ENCODE measurements around the gene TTLL5. TPM values are rescaled to one million over a fixed set of nuclear protein-coding genes. Genes with fewer than 3 reads are reported as not detected.

Gene TTLL5
- total and polyA plus RNA-seq, 2 donors = 16.1 to 46.4 TPM

DNA sequence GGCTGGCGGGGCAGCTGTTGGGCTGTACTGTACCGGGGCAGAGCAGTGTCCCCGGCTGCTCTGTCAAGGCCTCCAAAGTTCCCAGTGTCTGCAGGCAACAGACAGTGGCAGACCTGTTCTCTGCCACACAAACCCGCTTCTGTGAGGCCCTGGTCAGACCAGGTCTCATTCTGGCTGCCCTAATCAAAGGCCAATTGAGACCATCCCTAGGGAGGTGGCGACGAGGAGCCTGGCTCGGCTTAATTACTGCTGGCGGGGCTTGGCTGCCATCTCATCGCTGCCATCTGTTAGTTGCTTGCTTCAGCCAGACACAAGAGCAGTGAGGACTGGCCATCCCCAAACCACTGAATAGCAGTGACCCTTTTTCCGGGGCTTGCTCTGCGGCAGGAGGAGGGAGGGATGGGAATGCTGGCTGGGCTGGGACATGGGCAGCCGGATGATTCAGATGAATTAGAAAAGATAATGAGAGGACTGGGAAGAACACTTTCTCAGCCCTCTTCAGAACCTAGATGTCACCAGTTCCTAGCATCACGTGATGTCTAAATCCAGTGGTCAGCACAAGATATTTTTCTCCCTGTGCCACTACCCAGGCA is 24.9 kb upstream of the TTLL5 start:
- H3K36me3 ChIP-seq (ENCODE audit: insufficient read depth) = no peaks in the 10 kb centered on the region
- WGBS = 61% methylated on average over 13 of the region's 13 CpGs
- no peak overlapping the region for H3K27ac ChIP-seq (ENCODE audit: low read depth)
- H3K4me1 ChIP-seq (ENCODE audit: insufficient read depth) = no peaks in the 10 kb centered on the region
- DNase-seq (ENCODE audit: extremely low spot score) = no peak
- no peak overlapping the region for H3K4me3 ChIP-seq (ENCODE audit: low read depth, low read length)

DNA sequence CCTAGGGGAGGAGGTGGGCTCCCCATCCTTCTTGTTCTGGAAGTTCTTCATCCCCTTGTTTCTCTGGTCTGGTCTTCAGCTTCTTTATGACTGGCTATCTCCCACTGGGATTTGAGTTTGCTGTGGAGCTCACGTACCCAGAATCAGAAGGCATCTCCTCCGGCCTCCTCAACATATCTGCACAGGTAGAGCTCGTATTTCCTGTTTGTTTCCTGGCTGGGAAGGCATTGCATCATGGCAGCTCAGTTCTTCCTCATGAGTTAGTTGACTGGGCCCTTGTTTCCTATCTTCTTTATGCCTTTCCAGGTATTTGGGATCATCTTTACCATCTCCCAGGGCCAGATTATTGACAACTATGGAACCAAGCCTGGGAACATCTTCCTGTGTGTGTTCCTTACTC is 20.2 kb upstream of the TTLL5 start:
- DNase-seq (ENCODE audit: extremely low spot score) = no peak
- 76% methylated on average over 3 of the region's 3 CpGs for whole genome bisulfite sequencing
- H3K27ac ChIP-seq (ENCODE audit: low read depth) = no peak overlapping the region
- no peak overlapping the region for H3K4me3 ChIP-seq (ENCODE audit: low read depth, low read length)
- H3K36me3 ChIP-seq (ENCODE audit: insufficient read depth) = no peaks in the 10 kb centered on the region
- no peaks in the 10 kb centered on the region for H3K4me1 ChIP-seq (ENCODE audit: insufficient read depth)

DNA sequence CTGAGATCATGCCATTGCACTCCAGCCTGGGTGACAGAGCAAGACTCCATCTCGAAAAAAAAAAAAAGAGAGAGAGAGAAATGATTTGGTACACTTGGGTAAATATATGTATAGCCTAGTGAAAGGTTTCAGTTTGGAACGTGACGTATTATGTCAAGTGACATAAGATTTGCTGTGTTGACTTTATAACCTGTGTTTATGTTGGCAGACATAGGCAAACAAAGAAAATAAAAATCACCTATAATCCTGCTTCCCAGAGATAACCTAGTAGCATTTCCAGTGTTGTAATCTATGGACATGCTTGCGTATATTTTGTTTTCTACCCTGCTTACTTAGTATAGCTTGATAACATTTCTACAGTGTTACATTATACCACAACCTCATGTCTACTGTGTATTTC is 17.1 kb upstream of the TTLL5 start:
- WGBS = 62% methylated on average over 4 of the region's 4 CpGs
- no peak for DNase-seq (ENCODE audit: extremely low spot score)
- peaks cover 1% of the 10 kb centered on the region for H3K36me3 ChIP-seq (ENCODE audit: insufficient read depth)

DNA sequence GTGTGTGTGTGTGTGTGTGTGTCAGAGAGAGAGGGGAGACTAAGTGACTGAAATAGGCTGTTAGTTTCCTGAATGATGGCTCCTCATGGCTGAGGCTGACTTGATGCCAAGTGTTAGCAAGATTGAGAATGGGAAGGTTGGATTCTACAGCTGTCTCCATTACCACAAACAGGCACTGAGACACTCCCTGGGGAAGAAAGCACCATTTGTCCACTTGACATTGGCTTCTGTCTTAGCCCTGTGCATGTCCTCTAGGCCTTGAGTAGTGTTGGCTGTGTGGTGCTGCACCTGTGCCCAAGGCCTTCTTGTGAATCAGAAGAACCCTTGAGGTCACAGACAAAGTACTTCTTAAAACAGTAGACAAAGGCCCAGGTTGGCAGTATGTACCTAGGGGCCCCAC is 16.0 kb upstream of the TTLL5 start:
- DNase-seq (ENCODE audit: extremely low spot score) = no peak
- H3K4me3 ChIP-seq (ENCODE audit: low read depth, low read length) = no peak overlapping the region
- no peak overlapping the region for H3K27ac ChIP-seq (ENCODE audit: low read depth)
- no peaks in the 10 kb centered on the region for H3K4me1 ChIP-seq (ENCODE audit: insufficient read depth)
- H3K36me3 ChIP-seq (ENCODE audit: insufficient read depth) = peaks cover 1% of the 10 kb centered on the region

More for the DNA sequence above, 17.1 kb upstream of the TTLL5 start:
- H3K27ac ChIP-seq (ENCODE audit: low read depth) = no peak overlapping the region
- no peak overlapping the region for H3K4me3 ChIP-seq (ENCODE audit: low read depth, low read length)
- H3K4me1 ChIP-seq (ENCODE audit: insufficient read depth) = no peaks in the 10 kb centered on the region

DNA sequence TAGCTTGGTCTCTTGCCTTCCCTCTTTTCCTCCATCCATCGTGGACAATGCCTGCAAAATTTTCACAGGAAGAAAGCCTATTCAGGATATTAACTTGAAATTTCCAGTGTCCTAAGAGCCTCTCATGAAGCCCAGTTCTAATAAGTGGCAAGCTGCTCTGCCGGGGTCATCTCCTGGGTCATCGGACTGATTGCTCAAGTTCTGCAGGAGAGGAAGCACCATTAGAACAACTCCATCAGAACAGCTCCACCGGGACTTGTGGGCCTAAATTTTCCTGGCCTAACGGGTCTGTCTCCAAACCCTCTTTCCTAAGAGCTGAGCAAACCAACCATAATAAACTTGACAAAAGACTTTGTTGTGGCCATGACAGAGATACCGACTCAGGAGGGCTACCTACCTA is 14.3 kb upstream of the TTLL5 start:
- no peak for DNase-seq (ENCODE audit: extremely low spot score)
- WGBS = 88% methylated on average over 6 of the region's 6 CpGs
- Histone ChIP-seq H3K4me1 (ENCODE audit: insufficient read depth) (no peaks in the 10 kb centered on the region), H3K4me3 (ENCODE audit: low read depth, low read length) (no peak overlapping the region), H3K27ac (ENCODE audit: low read depth) (no peak overlapping the region), H3K36me3 (ENCODE audit: insufficient read depth) (peaks cover 6% of the 10 kb centered on the region)

DNA sequence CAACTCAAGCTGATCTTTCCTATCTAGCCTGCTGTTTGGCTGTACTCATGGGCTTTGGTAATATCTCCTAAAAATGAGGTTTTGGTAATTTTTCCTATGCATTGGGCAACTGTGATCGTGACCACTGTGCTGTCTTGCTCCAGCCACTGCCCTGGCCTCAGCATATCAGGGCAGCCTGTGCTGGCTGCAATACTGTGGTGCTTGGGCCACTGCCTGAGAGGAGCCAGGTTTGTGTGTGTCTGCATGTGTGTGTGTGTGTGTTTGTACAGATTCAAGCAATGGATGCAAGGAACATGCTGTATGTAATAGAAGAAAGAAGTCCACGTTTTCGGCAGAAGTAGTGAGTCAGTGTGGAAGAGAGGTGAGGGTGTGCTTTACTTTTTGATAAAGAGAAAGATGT is 13.4 kb upstream of the TTLL5 start:
- WGBS = 82% methylated on average over 3 of the region's 3 CpGs
- H3K4me3 ChIP-seq (ENCODE audit: low read depth, low read length) = no peak overlapping the region
- DNase-seq (ENCODE audit: extremely low spot score) = no peak
- no peak overlapping the region for H3K27ac ChIP-seq (ENCODE audit: low read depth)
- H3K4me1 ChIP-seq (ENCODE audit: insufficient read depth) = no peaks in the 10 kb centered on the region
- peaks cover 6% of the 10 kb centered on the region for H3K36me3 ChIP-seq (ENCODE audit: insufficient read depth)

DNA sequence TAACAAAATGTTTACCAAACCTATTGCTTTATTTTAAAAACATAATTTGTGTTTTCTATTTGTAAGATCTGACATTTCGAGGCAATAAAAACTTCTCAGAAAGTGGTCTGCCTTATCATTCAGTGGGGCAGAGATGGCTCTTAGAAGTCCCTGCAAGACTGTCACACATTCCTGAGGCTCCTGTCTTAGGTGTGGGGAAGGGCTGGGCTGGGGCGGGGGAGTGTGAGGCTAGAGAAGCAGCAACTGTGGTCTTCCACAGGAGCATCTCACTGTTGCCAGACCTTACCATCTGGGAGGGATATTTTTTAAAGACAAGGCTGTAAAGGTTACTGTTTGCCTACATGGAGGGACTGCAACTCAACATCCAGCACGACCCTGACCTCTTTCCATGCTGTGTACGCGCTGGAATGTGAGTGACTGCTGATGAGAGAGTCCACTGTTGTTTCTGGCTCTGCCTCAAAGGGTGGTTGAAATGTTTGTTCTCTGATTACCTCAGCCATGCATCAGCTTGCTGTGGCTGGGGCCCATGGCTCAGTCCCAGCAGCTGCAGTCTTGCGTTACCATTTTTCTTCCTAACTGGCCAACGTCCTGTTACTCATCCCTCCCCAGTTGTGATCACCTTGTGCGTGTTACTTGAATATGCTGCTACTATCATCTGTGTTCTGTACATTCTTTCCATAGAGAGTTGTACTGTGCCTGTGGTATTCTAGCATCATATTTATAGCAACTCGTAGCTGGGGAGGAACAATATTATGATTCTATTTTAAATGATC is 12.8 kb upstream of the TTLL5 start:
- Histone ChIP-seq H3K36me3 (ENCODE audit: insufficient read depth) (peaks cover 6% of the 10 kb centered on the region), H3K4me3 (ENCODE audit: low read depth, low read length) (no peak overlapping the region), H3K27ac (ENCODE audit: low read depth) (no peak overlapping the region), H3K4me1 (ENCODE audit: insufficient read depth) (no peaks in the 10 kb centered on the region)
- WGBS = 56% methylated on average over 9 of the region's 9 CpGs
- peak; percentile 25 for DNase-seq (ENCODE audit: extremely low spot score)

DNA sequence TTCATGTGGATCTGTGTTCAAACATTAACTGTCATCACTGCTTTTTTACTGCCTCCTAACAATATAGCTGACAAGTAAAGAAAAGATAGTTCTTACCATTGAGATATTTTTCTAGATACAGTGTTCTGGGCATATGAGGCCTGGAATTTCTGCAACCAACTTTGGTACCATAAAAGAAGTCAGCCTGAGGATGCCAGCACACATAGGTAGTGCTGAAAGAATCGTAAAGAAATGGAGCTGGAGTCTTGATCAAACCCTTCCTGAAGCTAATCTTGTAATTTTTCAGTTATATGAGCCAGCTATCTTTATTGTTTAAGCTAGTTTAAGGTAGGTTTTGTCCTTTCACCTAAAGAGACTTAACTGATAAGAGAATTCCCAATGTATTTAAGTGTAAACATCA is 11.7 kb upstream of the TTLL5 start:
- Histone ChIP-seq H3K4me3 (ENCODE audit: low read depth, low read length) (no peak overlapping the region), H3K4me1 (ENCODE audit: insufficient read depth) (no peaks in the 10 kb centered on the region), H3K36me3 (ENCODE audit: insufficient read depth) (peaks cover 6% of the 10 kb centered on the region), H3K27ac (ENCODE audit: low read depth) (no peak overlapping the region)
- no peak for DNase-seq (ENCODE audit: extremely low spot score)
- WGBS = 97% methylated on average over 1 of the region's 1 CpG

DNA sequence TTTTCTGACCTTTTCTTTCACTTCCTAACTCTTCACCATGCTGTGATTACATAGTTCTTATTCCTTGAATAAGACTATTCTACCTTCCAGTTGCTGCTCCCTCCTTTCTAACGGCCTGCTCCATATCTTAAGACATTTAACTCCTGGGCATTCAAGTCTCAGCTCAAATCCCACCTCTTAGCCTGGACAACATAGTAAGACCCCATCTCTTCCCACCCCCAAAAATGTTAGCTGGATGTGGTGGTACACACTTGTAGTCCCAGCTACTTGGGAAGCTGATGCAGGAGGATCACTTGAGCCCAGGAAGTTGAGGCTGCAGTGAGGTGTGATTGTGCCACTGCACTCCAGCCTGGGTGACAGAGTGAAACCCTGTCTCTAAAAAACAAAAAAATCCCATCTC is 11.3 kb upstream of the TTLL5 start:
- Histone ChIP-seq H3K4me1 (ENCODE audit: insufficient read depth) (no peaks in the 10 kb centered on the region), H3K4me3 (ENCODE audit: low read depth, low read length) (no peak overlapping the region), H3K36me3 (ENCODE audit: insufficient read depth) (peaks cover 6% of the 10 kb centered on the region), H3K27ac (ENCODE audit: low read depth) (no peak overlapping the region)
- no peak for DNase-seq (ENCODE audit: extremely low spot score)
- WGBS = 93% methylated on average over 1 of the region's 1 CpG

DNA sequence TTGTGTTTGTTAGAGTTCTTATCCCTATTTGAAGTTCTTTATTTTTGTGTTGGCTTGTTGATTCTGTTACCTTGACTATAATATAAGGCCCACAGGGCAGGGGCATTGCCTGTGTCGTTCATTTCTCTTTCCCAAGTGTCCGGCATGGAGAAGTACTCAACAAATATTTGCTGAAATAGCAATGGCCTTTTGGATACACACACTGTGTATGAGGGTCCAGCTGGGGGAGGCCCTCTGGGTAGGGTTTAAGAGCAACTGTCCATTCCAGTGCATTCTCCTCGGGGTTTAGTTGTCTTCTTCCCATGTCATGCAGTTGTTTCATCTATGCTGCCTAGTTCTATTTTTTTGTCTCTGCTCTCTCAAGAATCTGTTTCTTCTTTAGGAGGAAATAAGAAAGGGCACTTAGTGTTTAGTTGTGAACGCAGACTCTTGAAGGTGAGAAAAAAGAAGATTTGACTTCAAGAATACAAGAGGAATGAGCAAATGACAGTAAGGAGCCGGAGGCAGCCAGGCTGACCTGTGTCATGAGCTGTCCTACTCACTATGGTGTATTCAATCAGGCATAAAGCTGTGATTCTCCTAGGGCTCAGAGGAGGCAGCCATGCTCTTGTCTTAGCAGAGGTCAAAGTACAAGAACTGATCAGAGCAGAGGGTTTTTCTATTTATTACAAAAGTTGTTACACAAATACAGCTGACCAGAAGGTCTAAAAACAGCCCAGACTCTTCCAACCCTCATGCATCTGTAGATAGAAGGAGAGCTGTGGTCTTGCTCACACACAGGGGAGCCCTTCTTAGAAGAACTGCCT is 10.6 kb upstream of the TTLL5 start:
- H3K27ac ChIP-seq (ENCODE audit: low read depth) = no peak overlapping the region
- H3K4me3 ChIP-seq (ENCODE audit: low read depth, low read length) = no peak overlapping the region
- H3K36me3 ChIP-seq (ENCODE audit: insufficient read depth) = peaks cover 6% of the 10 kb centered on the region
- no peaks in the 10 kb centered on the region for H3K4me1 ChIP-seq (ENCODE audit: insufficient read depth)
- no peak for DNase-seq (ENCODE audit: extremely low spot score)
- WGBS = 91% methylated on average over 5 of the region's 5 CpGs

DNA sequence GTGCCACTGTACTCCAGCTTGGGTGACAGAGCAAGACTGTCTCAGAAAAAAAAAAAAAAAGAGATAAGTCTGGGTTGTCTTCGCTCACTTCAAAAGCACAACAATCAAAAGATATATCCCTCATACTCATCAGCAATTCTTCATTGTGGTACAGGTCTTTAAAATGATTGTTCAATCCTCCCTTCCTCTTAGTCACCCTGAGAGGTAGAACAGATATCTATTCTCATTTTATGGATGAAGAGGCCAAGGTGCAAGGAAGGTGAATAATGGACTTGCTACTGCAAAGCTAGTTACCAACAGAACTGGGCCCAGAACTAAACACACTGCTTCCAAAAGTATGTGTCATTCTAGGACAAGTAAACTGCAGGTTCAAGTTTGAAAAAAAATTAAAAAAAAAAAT is 7.5 kb upstream of the TTLL5 start:
- H3K4me3 ChIP-seq (ENCODE audit: low read depth, low read length) = no peak overlapping the region
- H3K27ac ChIP-seq (ENCODE audit: low read depth) = no peak overlapping the region
- no peak for DNase-seq (ENCODE audit: extremely low spot score)
- 93% methylated on average over 1 of the region's 1 CpG for WGBS
- no peaks in the 10 kb centered on the region for H3K4me1 ChIP-seq (ENCODE audit: insufficient read depth)
- peaks cover 4% of the 10 kb centered on the region for H3K36me3 ChIP-seq (ENCODE audit: insufficient read depth)

DNA sequence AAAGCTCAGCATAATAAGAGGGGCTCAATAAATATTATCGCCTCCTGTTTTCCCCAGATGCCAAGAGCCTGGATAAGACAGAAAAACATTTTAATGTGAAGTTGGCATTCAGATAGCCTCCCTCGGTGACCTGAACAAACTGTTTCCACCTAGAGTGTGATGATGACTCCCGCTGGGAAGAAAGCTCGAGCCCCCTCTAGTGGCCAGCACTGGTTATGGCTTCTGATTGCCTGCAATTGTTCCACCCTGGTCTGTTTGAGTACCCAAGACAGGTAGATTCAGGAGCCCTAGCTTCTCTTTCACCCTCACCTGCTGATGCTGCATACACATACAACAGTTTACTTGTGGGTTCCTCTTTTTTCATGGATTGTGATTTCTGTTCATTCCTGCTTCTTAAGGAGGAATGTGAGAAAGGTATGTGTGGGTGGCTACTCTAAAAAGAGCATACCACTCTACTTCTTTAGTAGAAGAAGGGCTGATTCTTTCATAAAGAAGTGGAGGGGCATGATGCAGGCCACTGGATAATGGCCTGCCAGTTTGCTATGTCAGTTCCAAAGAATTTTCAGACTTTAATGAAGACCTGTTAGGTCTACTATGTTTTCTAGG is 6.8 kb upstream of the TTLL5 start:
- no peaks in the 10 kb centered on the region for H3K4me1 ChIP-seq (ENCODE audit: insufficient read depth)
- DNase-seq (ENCODE audit: extremely low spot score) = peak; percentile 55
- peaks cover 4% of the 10 kb centered on the region for H3K36me3 ChIP-seq (ENCODE audit: insufficient read depth)
- H3K27ac ChIP-seq (ENCODE audit: low read depth) = no peak overlapping the region
- H3K4me3 ChIP-seq (ENCODE audit: low read depth, low read length) = no peak overlapping the region
- WGBS = 9% methylated on average over 4 of the region's 4 CpGs

DNA sequence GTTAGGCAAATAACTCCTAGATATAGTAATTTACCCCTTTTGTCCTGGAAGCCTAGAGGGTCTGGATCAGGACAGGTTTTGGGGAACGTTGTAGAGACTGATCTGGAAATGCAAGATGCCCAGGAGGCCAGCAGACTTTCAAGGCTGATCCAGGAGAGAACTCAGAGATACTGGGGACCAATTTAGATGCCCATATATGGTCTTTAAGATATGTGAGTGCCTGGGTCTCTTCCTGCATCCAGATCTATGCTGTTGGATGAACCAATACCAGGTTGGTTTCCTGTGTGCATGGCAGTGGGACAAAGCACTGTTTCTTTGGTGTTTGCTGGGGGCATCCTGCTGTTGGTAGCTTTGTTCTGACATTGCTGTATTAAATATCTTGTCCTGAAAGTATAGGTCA is 5.8 kb upstream of the TTLL5 start:
- H3K4me3 ChIP-seq (ENCODE audit: low read depth, low read length) = no peak overlapping the region
- DNase-seq (ENCODE audit: extremely low spot score) = no peak
- 0% methylated on average over 1 of the region's 1 CpG for WGBS
- H3K36me3 ChIP-seq (ENCODE audit: insufficient read depth) = peaks cover 4% of the 10 kb centered on the region
- H3K4me1 ChIP-seq (ENCODE audit: insufficient read depth) = peaks cover 1% of the 10 kb centered on the region
- H3K27ac ChIP-seq (ENCODE audit: low read depth) = no peak overlapping the region

DNA sequence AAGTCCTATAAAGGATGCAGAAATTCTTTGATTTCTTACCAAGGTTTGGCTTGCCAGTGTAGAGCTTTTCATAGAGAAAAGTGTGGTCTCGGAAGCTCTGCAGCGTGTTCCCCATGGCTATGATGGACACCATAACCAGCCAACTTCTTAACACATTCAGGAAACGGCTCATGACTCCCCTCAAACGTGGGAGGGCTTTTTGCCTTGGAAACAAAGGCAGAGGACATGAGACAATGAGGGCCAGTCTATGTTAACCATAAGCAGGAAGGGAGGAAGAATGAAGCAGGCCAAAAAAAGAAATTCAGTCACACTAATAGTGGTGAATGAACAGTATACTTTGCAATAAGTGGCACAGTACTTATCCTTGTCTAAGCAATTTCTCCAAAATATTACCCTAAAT is 3.7 kb upstream of the TTLL5 start:
- Histone ChIP-seq H3K4me1 (ENCODE audit: insufficient read depth) (peaks cover 1% of the 10 kb centered on the region), H3K4me3 (ENCODE audit: low read depth, low read length) (no peak overlapping the region), H3K27ac (ENCODE audit: low read depth) (no peak overlapping the region), H3K36me3 (ENCODE audit: insufficient read depth) (no peaks in the 10 kb centered on the region)
- DNase-seq (ENCODE audit: extremely low spot score) = no peak
- WGBS = 70% methylated on average over 4 of the region's 4 CpGs

Data from urinary bladder (tissue), 4 donors.